Gastrocnemius medialis (tissue), 4 donors: ENCODE data around the gene CFAP298.

ENCODE experiments used
- POLR2A ChIP-seq, 2 donors: fragments of 450-650 bp; IDR thresholded peaks; one replicate each; pipeline ENCODE4 v1.6.1; 2017; ENCODE audit warnings: antibody characterized with exemption in 2 of 2, mild to moderate bottlenecking in 2 of 2, moderate library complexity in 2 of 2
- TF ChIP-seq, protein P1 (sequence below), 5 experiments: fragments of 450-650 bp in 3 of 5; fragments of 200-600 bp in 2 of 5; sonication (generic) in 2 of 5; IDR thresholded peaks in 4 of 5; conservative IDR thresholded peaks in 1 of 5; 1 replicate in 4 of 5; 2 replicates in 1 of 5; pipeline ENCODE4 v1.5.1; 2016 to 2019; ENCODE audit warnings: antibody characterized with exemption in 5 of 5, mild to moderate bottlenecking in 3 of 5, moderate library complexity in 3 of 5

- TF ChIP-seq, protein P1, sequence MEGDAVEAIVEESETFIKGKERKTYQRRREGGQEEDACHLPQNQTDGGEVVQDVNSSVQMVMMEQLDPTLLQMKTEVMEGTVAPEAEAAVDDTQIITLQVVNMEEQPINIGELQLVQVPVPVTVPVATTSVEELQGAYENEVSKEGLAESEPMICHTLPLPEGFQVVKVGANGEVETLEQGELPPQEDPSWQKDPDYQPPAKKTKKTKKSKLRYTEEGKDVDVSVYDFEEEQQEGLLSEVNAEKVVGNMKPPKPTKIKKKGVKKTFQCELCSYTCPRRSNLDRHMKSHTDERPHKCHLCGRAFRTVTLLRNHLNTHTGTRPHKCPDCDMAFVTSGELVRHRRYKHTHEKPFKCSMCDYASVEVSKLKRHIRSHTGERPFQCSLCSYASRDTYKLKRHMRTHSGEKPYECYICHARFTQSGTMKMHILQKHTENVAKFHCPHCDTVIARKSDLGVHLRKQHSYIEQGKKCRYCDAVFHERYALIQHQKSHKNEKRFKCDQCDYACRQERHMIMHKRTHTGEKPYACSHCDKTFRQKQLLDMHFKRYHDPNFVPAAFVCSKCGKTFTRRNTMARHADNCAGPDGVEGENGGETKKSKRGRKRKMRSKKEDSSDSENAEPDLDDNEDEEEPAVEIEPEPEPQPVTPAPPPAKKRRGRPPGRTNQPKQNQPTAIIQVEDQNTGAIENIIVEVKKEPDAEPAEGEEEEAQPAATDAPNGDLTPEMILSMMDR (IDR thresholded peaks at IDR 0.05 in 4 of 5, conservative IDR thresholded peaks at IDR 0.05 in 1 of 5): no peak
- TF ChIP-seq POLR2A (IDR thresholded peaks at IDR 0.05): no peak
These were observed 643 bp downstream of the CFAP298 start for GRCh38 chr21:32611471-32611997.
